K562 (cell line): ENCODE measurements around the gene PUSL1. TPM values are rescaled to one million over a fixed set of nuclear protein-coding genes. Genes with fewer than 3 reads are reported as not detected.

Source experiments
- ATAC-seq: fragments of 200-7000 bp; cut with Tn5 transposase; 3 replicates; pipeline ENCODE4 v1.9.1; 2020; ENCODE audit warnings: moderate library complexity
- BruUV-seq: library from RNA; stranded (reverse); fragments of 400-500 nt; replicated peaks from 2 replicates; lab custom pipeline; 2021; lab: Mats Ljungman, UMichigan
- CTCF ChIA-PET: fragments of 300-600 bp; formaldehyde crosslinking; extraction: SDS; loops from one replicate; lab custom pipeline; 2021; ENCODE audit warnings: low intra/inter-chr PET ratio; lab: Yijun Ruan, JAX
- POLR2A ChIA-PET: fragments of 300-600, 350-650 bp; sonication (Branson Sonifier 250); formaldehyde crosslinking; extraction: SDS; loops from one replicate; lab custom pipeline; 2021; ENCODE audit warnings: antibody characterized with exemption, inconsistent platforms; lab: Yijun Ruan, JAX
- DNase-seq, 4 experiments: peaks; one replicate each; pipeline versions ENCODE4 v3.0.0 to v3.0.0-alpha.2; 2011 to 2018; ENCODE audit warnings: low spot score in 3 of 4, mixed read lengths in 3 of 4; ENCODE audit errors: extremely low read depth in 1 of 4
- FAIRE-seq: peaks from 2 replicates; lab custom pipeline; 2011; peaks lifted over from hg19 to GRCh38; lab: Jason Lieb, UNC
- H2AFZ ChIP-seq: 2 replicates; pipeline ENCODE4 v1.6.0; 2011; ENCODE audit warnings: low read depth, low read length, control low read depth, inconsistent platforms
- H3K27ac ChIP-seq: fragments of 200-600 bp; 3 replicates; pipeline ENCODE4 v1.8.0; 2011; ENCODE audit warnings: low read depth, mild to moderate bottlenecking, control low read depth, inconsistent platforms, low read length, moderate library complexity, mixed read lengths; ENCODE audit errors: extremely low read depth
- H3K27me3 ChIP-seq, 2 experiments: fragments of 300-600 bp in 1 of 2; 2 replicates in 1 of 2; 3 replicates in 1 of 2; pipeline versions ENCODE4 v1.6.0 to v1.8.0; 2011; ENCODE audit warnings: inconsistent platforms in 2 of 2, low read length in 2 of 2, mild to moderate bottlenecking in 1 of 2, mixed read lengths in 1 of 2, moderate library complexity in 1 of 2; ENCODE audit not compliant: control insufficient read depth in 2 of 2, insufficient read depth in 2 of 2
- H3K36me3 ChIP-seq: fragments of 300-600 bp; 3 replicates; pipeline ENCODE4 v1.8.0; 2011; ENCODE audit warnings: mild to moderate bottlenecking, low read length, inconsistent platforms; ENCODE audit not compliant: control insufficient read depth, insufficient read depth
- H3K4me1 ChIP-seq, 2 experiments: fragments of 200-600 bp in 1 of 2; replicated peaks in 1 of 2; 2 replicates in 1 of 2; 3 replicates in 1 of 2; pipeline versions ENCODE4 v1.5.1 to v1.8.0; 2011; ENCODE audit warnings: inconsistent platforms in 2 of 2, low read length in 2 of 2, mild to moderate bottlenecking in 1 of 2, mixed read lengths in 1 of 2, moderate library complexity in 1 of 2; ENCODE audit not compliant: control insufficient read depth in 2 of 2, insufficient read depth in 2 of 2
- H3K4me2 ChIP-seq: 2 replicates; pipeline ENCODE4 v1.6.1; 2011; ENCODE audit warnings: low read length, control low read depth, inconsistent platforms, mixed read lengths; ENCODE audit not compliant: insufficient read depth
- H3K4me3 ChIP-seq: fragments of 200-600 bp; sonication (generic), shearing (Covaris generic); 2 replicates; pipeline ENCODE4 v1.5.1; 2016; ENCODE audit warnings: control low read depth, inconsistent platforms
- H3K79me2 ChIP-seq: fragments of 200-600 bp; 3 replicates; pipeline ENCODE4 v1.8.0; 2011; ENCODE audit warnings: low read length, inconsistent platforms; ENCODE audit not compliant: control insufficient read depth, insufficient read depth
- H3K9ac ChIP-seq, 2 experiments: 2 replicates each; pipeline versions ENCODE4 v1.6.0 to v1.6.1; 2011; ENCODE audit warnings: low read depth in 2 of 2, low read length in 2 of 2, control low read depth in 1 of 2, inconsistent platforms in 1 of 2, mild to moderate bottlenecking in 1 of 2, mixed read lengths in 1 of 2; ENCODE audit not compliant: insufficient read depth in 1 of 2
- H3K9me1 ChIP-seq: one replicate; pipeline ENCODE4 v1.6.0; 2011; ENCODE audit warnings: inconsistent platforms, mild to moderate bottlenecking, low read length, moderate library complexity; ENCODE audit not compliant: control insufficient read depth, insufficient read depth
- H3K9me3 ChIP-seq: replicated peaks from 2 replicates; pipeline ENCODE4 v1.5.1; 2011; ENCODE audit warnings: low read depth, low read length, inconsistent platforms; ENCODE audit not compliant: control insufficient read depth, insufficient read depth
- H4K20me1 ChIP-seq: replicated peaks from 2 replicates; pipeline ENCODE4 v1.6.1; 2011; ENCODE audit warnings: low read length, inconsistent platforms, mixed read lengths; ENCODE audit not compliant: control insufficient read depth, insufficient read depth
- POLR2G ChIP-seq: fragments of 200-400 bp; formaldehyde crosslinking; IDR thresholded peaks from 2 replicates; pipeline ENCODE4 v1.6.1; 2017; ENCODE audit warnings: low read depth, mild to moderate bottlenecking, antibody characterized with exemption, low read length, moderate library complexity
- RBFOX2 ChIP-seq: fragments of 200-400 bp; formaldehyde crosslinking; IDR thresholded peaks from 2 replicates; pipeline ENCODE4 v1.6.1; 2017; ENCODE audit warnings: low read depth, mild to moderate bottlenecking, low read length, moderate library complexity
- ZBTB33 ChIP-seq: sonication (generic); formaldehyde crosslinking; IDR thresholded peaks from 2 replicates; pipeline ENCODE4 v1.8.1; 2023; ENCODE audit warnings: mild to moderate bottlenecking, missing genetic modification reagents
- ZNF586 ChIP-seq: fragments of 450-650 bp; formaldehyde crosslinking; conservative IDR thresholded peaks from 2 replicates; pipeline ENCODE4 v1.4.0; 2020; ENCODE audit warnings: mild to moderate bottlenecking, moderate library complexity
- WGBS: fragments of 100-300 bp; shearing (Covaris generic); methylation state at CpG from one replicate; pipeline ENCODE4 v1.1.6; 2016; ENCODE audit warnings: low coverage, mixed read lengths; ENCODE audit not compliant: insufficient coverage; ENCODE audit errors: missing lambda C conversion rate; 5-methylcytosine and 5-hydroxymethylcytosine counted together
- in situ Hi-C: fragments of 300-500 bp; cut with MboI; formaldehyde crosslinking; loops from 4 replicates; pipeline ENCODE4 v1.15.0; 2018; ENCODE audit warnings: inconsistent platforms, mixed read lengths
- intact Hi-C: fragments of 100-400 bp; cut with micrococcal nuclease; formaldehyde crosslinking; loops from 2 replicates; pipeline ENCODE4 v1.14.2; 2022
- polyA plus RNA-seq, 8 experiments: library from polyadenylated mRNA; depleted of rRNA in 4 of 8; stranded (reverse) in 5 of 8; unstranded in 3 of 8; fragments of >200 nt; fragmentation: Nextera tagmentation in 2 of 8; fragmentation: Illumina TruSeq in 1 of 8; extraction: Ambion mirVana in 2 of 8; extraction: Trizol in 1 of 8; gene quantifications; 2 replicates each; pipeline versions ENCODE4 v1.2.1 to v1.2.3, GENCODE V29; 2011 to 2014; ENCODE audit warnings: inconsistent platforms in 1 of 8, missing spikeins in 1 of 8
- total RNA-seq, 7 experiments: library from RNA; depleted of rRNA in 6 of 7; stranded (reverse); fragments of >200 nt in 6 of 7; fragmentation: Illumina TruSeq in 2 of 7; extraction: Trizol in 2 of 7; gene quantifications; 2 replicates each; pipeline versions ENCODE4 v1.2.1 to v1.2.3, GENCODE V29; 2011 to 2021; ENCODE audit warnings: low replicate concordance in 1 of 7
- TF ChIP-seq, protein P1 (sequence below): fragments of 200-400 bp; formaldehyde crosslinking; IDR thresholded peaks from 2 replicates; pipeline ENCODE4 v1.6.1; 2017; ENCODE audit warnings: mild to moderate bottlenecking, low read depth, low read length, moderate library complexity
- TF ChIP-seq, protein P2 (sequence below): sonication (generic); formaldehyde crosslinking; IDR thresholded peaks from 2 replicates; pipeline ENCODE4 v1.8.0; 2022; ENCODE audit warnings: missing genetic modification reagents, mild to moderate bottlenecking, moderate library complexity, borderline replicate concordance
- TF ChIP-seq, protein P3 (sequence below), 3 experiments: fragments of 200-800 bp in 1 of 3; fragments of 250-450 bp in 1 of 3; fragments of 450-650 bp in 1 of 3; sonication (Bioruptor Pico) in 1 of 3; sonication (Bioruptor generic) in 1 of 3; formaldehyde crosslinking in 1 of 3; IDR thresholded peaks; 2 replicates each; pipeline versions ENCODE4 v1.6.1 to v1.8.0; 2016 to 2022; ENCODE audit warnings: mild to moderate bottlenecking in 2 of 3, missing genetic modification characterization in 2 of 3, missing compliant biosample characterization in 1 of 3, moderate library complexity in 1 of 3

Gene PUSL1
- total and polyA plus RNA-seq, 9 of the 15 experiments (the other 6 are each of a cell fraction or from before 2014, with no cell fraction given), result 0.62 to 86.9 (median 13.6) TPM

GRCh38 chr1:1354271-1355247, 46.2 kb downstream of the PUSL1 start (continued):
- TF ChIP-seq, protein P1, sequence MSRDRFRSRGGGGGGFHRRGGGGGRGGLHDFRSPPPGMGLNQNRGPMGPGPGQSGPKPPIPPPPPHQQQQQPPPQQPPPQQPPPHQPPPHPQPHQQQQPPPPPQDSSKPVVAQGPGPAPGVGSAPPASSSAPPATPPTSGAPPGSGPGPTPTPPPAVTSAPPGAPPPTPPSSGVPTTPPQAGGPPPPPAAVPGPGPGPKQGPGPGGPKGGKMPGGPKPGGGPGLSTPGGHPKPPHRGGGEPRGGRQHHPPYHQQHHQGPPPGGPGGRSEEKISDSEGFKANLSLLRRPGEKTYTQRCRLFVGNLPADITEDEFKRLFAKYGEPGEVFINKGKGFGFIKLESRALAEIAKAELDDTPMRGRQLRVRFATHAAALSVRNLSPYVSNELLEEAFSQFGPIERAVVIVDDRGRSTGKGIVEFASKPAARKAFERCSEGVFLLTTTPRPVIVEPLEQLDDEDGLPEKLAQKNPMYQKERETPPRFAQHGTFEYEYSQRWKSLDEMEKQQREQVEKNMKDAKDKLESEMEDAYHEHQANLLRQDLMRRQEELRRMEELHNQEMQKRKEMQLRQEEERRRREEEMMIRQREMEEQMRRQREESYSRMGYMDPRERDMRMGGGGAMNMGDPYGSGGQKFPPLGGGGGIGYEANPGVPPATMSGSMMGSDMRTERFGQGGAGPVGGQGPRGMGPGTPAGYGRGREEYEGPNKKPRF, result peak; percentile 57; the same call in 1 of the 2 replicates
- TF ChIP-seq, all 486 proteins: peak for 9

DNA sequence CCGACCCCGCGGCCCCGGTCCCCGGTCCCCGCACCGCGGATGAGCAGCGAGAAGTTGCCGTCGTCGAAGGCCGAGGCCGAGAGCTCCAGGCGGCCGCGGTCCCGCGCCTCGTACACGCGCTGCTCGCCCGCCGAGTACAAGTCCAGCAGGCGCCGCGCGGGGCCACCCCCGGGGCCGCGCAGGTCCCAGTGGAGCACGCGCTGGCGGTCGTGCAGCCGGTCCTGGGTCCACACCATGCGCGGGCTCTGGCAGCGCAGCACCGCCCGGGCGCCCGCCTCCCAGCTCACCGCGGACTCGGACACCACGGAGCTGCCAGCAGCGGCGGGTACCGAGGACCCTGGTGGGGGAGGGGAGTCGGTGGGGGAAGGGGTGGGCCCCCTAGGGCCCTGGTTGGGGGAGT, 47.0 kb downstream of the PUSL1 start:
- Histone ChIP-seq H3K27ac (no peak overlapping the region), H2AFZ (no peak overlapping the region), H3K36me3 (no peaks in the 10 kb centered on the region), H3K9me3 (no peaks in the 10 kb centered on the region), H3K4me1 (peaks cover 24 to 87% of the 10 kb centered on the region in 2 experiments), H3K4me3 (no peak overlapping the region), H3K9ac (no peak overlapping the region), H3K79me2 (peaks cover 10% of the 10 kb centered on the region; the same call in 2 of the 3 replicates), H3K4me2 (no peak overlapping the region), H3K9me1 (no peaks in the 10 kb centered on the region), H3K27me3 (no peaks in the 10 kb centered on the region), H4K20me1 (peaks cover 3% of the 10 kb centered on the region; the same call in 1 of the 2 replicates)
- intact Hi-C loops (no loop called here), in situ Hi-C loops (no loop called here)
- no TSS peak for BruUV-seq
- DNase-seq (no peak), FAIRE-seq (no peak), ATAC-seq (no peak)
- 88% methylated on average over 28 of the region's 52 CpGs for WGBS
- ChIA-PET CTCF (no interaction called here), POLR2A (no interaction called here)
- TF ChIP-seq POLR2G (peak; percentile 27; the same call in 1 of the 2 replicates), RBFOX2 (0 out of 2 replicates have a peak, but pooled peaks have one; percentile 5), ZBTB33 (CRISPR knock-in tag) (peak; percentile 86), ZNF586 (CRISPR knock-in tag) (no peak)
- TF ChIP-seq, protein P2, sequence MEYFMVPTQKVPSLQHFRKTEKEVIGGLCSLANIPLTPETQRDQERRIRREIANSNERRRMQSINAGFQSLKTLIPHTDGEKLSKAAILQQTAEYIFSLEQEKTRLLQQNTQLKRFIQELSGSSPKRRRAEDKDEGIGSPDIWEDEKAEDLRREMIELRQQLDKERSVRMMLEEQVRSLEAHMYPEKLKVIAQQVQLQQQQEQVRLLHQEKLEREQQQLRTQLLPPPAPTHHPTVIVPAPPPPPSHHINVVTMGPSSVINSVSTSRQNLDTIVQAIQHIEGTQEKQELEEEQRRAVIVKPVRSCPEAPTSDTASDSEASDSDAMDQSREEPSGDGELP (CRISPR knock-in tag), result no peak
- TF ChIP-seq, protein P3, sequence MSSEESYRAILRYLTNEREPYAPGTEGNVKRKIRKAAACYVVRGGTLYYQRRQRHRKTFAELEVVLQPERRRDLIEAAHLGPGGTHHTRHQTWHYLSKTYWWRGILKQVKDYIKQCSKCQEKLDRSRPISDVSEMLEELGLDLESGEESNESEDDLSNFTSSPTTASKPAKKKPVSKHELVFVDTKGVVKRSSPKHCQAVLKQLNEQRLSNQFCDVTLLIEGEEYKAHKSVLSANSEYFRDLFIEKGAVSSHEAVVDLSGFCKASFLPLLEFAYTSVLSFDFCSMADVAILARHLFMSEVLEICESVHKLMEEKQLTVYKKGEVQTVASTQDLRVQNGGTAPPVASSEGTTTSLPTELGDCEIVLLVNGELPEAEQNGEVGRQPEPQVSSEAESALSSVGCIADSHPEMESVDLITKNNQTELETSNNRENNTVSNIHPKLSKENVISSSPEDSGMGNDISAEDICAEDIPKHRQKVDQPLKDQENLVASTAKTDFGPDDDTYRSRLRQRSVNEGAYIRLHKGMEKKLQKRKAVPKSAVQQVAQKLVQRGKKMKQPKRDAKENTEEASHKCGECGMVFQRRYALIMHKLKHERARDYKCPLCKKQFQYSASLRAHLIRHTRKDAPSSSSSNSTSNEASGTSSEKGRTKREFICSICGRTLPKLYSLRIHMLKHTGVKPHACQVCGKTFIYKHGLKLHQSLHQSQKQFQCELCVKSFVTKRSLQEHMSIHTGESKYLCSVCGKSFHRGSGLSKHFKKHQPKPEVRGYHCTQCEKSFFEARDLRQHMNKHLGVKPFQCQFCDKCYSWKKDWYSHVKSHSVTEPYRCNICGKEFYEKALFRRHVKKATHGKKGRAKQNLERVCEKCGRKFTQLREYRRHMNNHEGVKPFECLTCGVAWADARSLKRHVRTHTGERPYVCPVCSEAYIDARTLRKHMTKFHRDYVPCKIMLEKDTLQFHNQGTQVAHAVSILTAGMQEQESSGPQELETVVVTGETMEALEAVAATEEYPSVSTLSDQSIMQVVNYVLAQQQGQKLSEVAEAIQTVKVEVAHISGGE (CRISPR knock-in tag; IDR thresholded peaks at IDR 0.05), result no peak
